K562 (cell line): Measurements from ENCODE around the gene ENDOG. TPM values are rescaled to one million over a fixed set of nuclear protein-coding genes. Genes with fewer than 3 reads are reported as not detected.

Source experiments
- BACH1 ChIP-seq: fragments of 200-800 bp; sonication (Bioruptor generic); IDR thresholded peaks from 2 replicates; pipeline ENCODE4 v1.6.1; 2016; ENCODE audit warnings: missing genetic modification characterization, missing compliant biosample characterization
- BHLHE40 ChIP-seq: IDR thresholded peaks from 2 replicates; pipeline ENCODE4 v1.6.1; 2011; ENCODE audit warnings: low read length, improper control_type of control experiment
- CBX1 ChIP-seq: sonication (generic); IDR thresholded peaks from 2 replicates; pipeline ENCODE4 v1.6.1; 2016; ENCODE audit warnings: antibody characterized with exemption, low read depth, mild to moderate bottlenecking
- CREB1 ChIP-seq, 2 experiments: sonication (generic) in 1 of 2; formaldehyde crosslinking in 1 of 2; IDR thresholded peaks; 2 replicates each; pipeline versions ENCODE4 v1.6.1 to v1.8.0; 2012 to 2022; ENCODE audit warnings: inconsistent platforms in 1 of 2, mild to moderate bottlenecking in 1 of 2, missing genetic modification reagents in 1 of 2, moderate library complexity in 1 of 2
- ELF2 ChIP-seq: fragments of 250-450 bp; sonication (Bioruptor Pico); IDR thresholded peaks from 2 replicates; pipeline ENCODE4 v1.5.0; 2021; ENCODE audit warnings: mild to moderate bottlenecking
- EP400 ChIP-seq: fragments of 450-650 bp; IDR thresholded peaks from 2 replicates; pipeline ENCODE4 v1.6.1; 2017; ENCODE audit warnings: antibody characterized with exemption, mild to moderate bottlenecking, moderate library complexity
- ETV5 ChIP-seq: sonication (generic); formaldehyde crosslinking; IDR thresholded peaks from 2 replicates; pipeline ENCODE4 v1.4.0; 2020; ENCODE audit warnings: low read depth, mild to moderate bottlenecking, missing genetic modification reagents
- FIP1L1 ChIP-seq: fragments of 200-400 bp; formaldehyde crosslinking; IDR thresholded peaks from 2 replicates; pipeline ENCODE4 v1.6.1; 2018; ENCODE audit warnings: mild to moderate bottlenecking, low read depth, low read length; ENCODE audit not compliant: poor library complexity, severe bottlenecking
- GATAD2A ChIP-seq: fragments of 450-650 bp; IDR thresholded peaks from 2 replicates; pipeline ENCODE4 v1.6.1; 2017
- HDAC8 ChIP-seq: fragments of 450-650 bp; IDR thresholded peaks from 2 replicates; pipeline ENCODE4 v1.6.1; 2016; ENCODE audit warnings: mild to moderate bottlenecking, missing genetic modification characterization, moderate library complexity, missing compliant biosample characterization
- HNRNPLL ChIP-seq: fragments of 200-400 bp; formaldehyde crosslinking; IDR thresholded peaks from 2 replicates; pipeline ENCODE4 v1.6.1; 2017; ENCODE audit warnings: low read length, low read depth, mild to moderate bottlenecking; ENCODE audit not compliant: poor library complexity, severe bottlenecking
- JUN ChIP-seq, 2 experiments: sonication (generic) in 1 of 2; formaldehyde crosslinking in 1 of 2; IDR thresholded peaks; 2 replicates each; pipeline versions ENCODE4 v1.6.1 to v1.8.0; 2012 to 2022; ENCODE audit warnings: borderline replicate concordance in 2 of 2, mild to moderate bottlenecking in 2 of 2, improper control_type of control experiment in 1 of 2, low read depth in 1 of 2, low read length in 1 of 2, missing genetic modification reagents in 1 of 2
- MAZ ChIP-seq, 2 experiments: fragments of 450-650 bp in 1 of 2; sonication (generic) in 1 of 2; formaldehyde crosslinking; IDR thresholded peaks in 1 of 2; conservative IDR thresholded peaks in 1 of 2; 2 replicates each; pipeline versions ENCODE4 v1.4.0 to v1.5.0; 2020; ENCODE audit warnings: mild to moderate bottlenecking in 1 of 2, missing genetic modification reagents in 1 of 2
- MCM3 ChIP-seq: fragments of 450-650 bp; IDR thresholded peaks from 2 replicates; pipeline ENCODE4 v1.6.1; 2016
- MEF2D ChIP-seq: conservative IDR thresholded peaks from 2 replicates; pipeline ENCODE4 v1.6.1; 2016; ENCODE audit warnings: low read depth, missing genetic modification characterization, missing compliant biosample characterization
- POLR2AphosphoS5 ChIP-seq: IDR thresholded peaks from 2 replicates; pipeline ENCODE4 v1.6.1; 2011; ENCODE audit warnings: mild to moderate bottlenecking, low read depth, low read length, moderate library complexity; ENCODE audit not compliant: control insufficient read depth, insufficient read depth
- POLR3A ChIP-seq: IDR thresholded peaks from 2 replicates; pipeline ENCODE4 v1.6.1; 2011; ENCODE audit warnings: borderline replicate concordance, mild to moderate bottlenecking, moderate library complexity; ENCODE audit not compliant: insufficient read length, insufficient read depth; ENCODE audit errors: extremely low read depth
- SP1 ChIP-seq: sonication (generic); formaldehyde crosslinking; IDR thresholded peaks from 2 replicates; pipeline ENCODE4 v1.8.1; 2022; ENCODE audit warnings: mild to moderate bottlenecking, missing genetic modification reagents
- TBP ChIP-seq: optimal IDR thresholded peaks from 2 replicates; pipeline ENCODE3; 2011; ENCODE audit warnings: low read depth, low read length, improper control_type of control experiment
- XRCC4 ChIP-seq: IDR thresholded peaks from one replicate; pipeline ENCODE4 v1.6.1; 2011; ENCODE audit not compliant: insufficient read depth, insufficient read length; ENCODE audit errors: extremely low read depth
- ZNF140 ChIP-seq: fragments of 250-450 bp; sonication (Bioruptor Pico); IDR thresholded peaks from 2 replicates; pipeline ENCODE4 v1.8.0; 2021; ENCODE audit warnings: moderate library complexity, mild to moderate bottlenecking, inconsistent platforms
- ZNF3 ChIP-seq: fragments of 250-450 bp; sonication (Bioruptor Pico); IDR thresholded peaks from 2 replicates; pipeline ENCODE4 v1.5.0; 2021; ENCODE audit warnings: mild to moderate bottlenecking, moderate library complexity
- ZNF445 ChIP-seq: fragments of 250-450 bp; sonication (Bioruptor Pico); IDR thresholded peaks from 2 replicates; pipeline ENCODE4 v1.4.0; 2020; ENCODE audit warnings: low read depth, mild to moderate bottlenecking, moderate library complexity
- ZNF695 ChIP-seq: fragments of 450-650 bp; formaldehyde crosslinking; IDR thresholded peaks from 2 replicates; pipeline ENCODE4 v1.4.0; 2020; ENCODE audit warnings: mild to moderate bottlenecking, moderate library complexity
- polyA plus RNA-seq, 8 experiments: library from polyadenylated mRNA; depleted of rRNA in 4 of 8; stranded (reverse) in 5 of 8; unstranded in 3 of 8; fragments of >200 nt; fragmentation: Nextera tagmentation in 2 of 8; fragmentation: Illumina TruSeq in 1 of 8; extraction: Ambion mirVana in 2 of 8; extraction: Trizol in 1 of 8; gene quantifications; 2 replicates each; pipeline versions ENCODE4 v1.2.1 to v1.2.3, GENCODE V29; 2011 to 2014; ENCODE audit warnings: inconsistent platforms in 1 of 8, missing spikeins in 1 of 8
- total RNA-seq, 7 experiments: library from RNA; depleted of rRNA in 6 of 7; stranded (reverse); fragments of >200 nt in 6 of 7; fragmentation: Illumina TruSeq in 2 of 7; extraction: Trizol in 2 of 7; gene quantifications; 2 replicates each; pipeline versions ENCODE4 v1.2.1 to v1.2.3, GENCODE V29; 2011 to 2021; ENCODE audit warnings: low replicate concordance in 1 of 7
- TF ChIP-seq, protein P1 (sequence below): fragments of 250-450 bp; sonication (Bioruptor Pico); IDR thresholded peaks from 2 replicates; pipeline ENCODE4 v1.8.0; 2022; ENCODE audit warnings: moderate library complexity, mild to moderate bottlenecking, inconsistent platforms
- TF ChIP-seq, protein P2 (sequence below), 2 experiments: fragments of 450-650 bp in 1 of 2; sonication (generic) in 1 of 2; formaldehyde crosslinking; conservative IDR thresholded peaks; 2 replicates each; pipeline versions ENCODE4 v1.4.0 to v1.8.1; 2020 to 2022; ENCODE audit warnings: mild to moderate bottlenecking in 1 of 2, missing genetic modification reagents in 1 of 2

Gene ENDOG
- total and polyA plus RNA-seq, 9 of the 15 experiments (the other 6 are each of a cell fraction or from before 2014, with no cell fraction given): 1.2 to 91.0 (median 25.5) TPM

DNA sequence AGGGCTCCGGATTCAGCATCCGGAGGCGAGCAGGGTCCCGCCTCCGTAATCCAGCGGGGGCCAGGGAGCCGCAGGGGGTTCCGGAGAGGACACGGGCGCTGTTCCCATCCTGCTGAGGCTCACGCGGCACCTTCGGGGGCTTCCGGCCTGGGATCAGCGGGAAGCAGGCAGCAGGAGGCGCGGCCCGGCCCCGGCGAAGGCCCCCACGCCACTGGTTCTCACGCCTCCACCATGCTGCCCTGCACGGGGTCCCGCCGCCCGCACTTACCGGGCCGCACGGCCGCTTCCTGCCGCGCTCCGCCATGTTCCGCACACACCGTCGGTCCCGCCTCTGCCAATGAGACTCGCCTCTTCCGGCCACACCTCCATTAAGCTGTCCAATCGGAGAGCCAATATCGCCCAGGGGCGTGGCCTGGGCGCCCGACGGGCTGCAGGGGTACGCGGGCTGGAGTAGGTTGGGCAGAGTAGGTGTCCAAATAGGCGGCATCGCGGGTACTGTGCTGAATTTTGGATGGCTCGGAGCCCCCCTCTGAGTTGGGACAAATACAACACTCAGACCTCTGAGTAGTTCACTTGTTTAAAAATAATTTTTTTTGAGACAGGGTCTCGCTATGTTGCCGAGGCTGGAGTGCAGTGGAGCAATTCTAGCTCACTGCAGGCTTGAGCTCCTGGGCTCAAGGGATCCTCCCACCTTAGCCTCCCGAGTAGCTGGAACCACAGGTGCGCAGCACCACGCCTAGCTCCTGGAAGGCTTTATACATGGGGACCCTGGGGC lies 11.4 kb downstream of the ENDOG start, which contains the start of gene SPOUT1 (continued):
- TF ChIP-seq MCM3 (no peak), CREB1 (IDR thresholded peaks at IDR 0.05) (peak; percentile 51; the same call in 1 of the 2 replicates), CREB1 (CRISPR knock-in tag; IDR thresholded peaks at IDR 0.05) (peak; percentile 52; the same call in 1 of the 2 replicates), MEF2D (no peak), ZNF3 (no peak), BACH1 (tag) (no peak), POLR3A (no peak), EP400 (peak; percentile 90), ZNF695 (CRISPR knock-in tag) (no peak), ETV5 (CRISPR knock-in tag) (peak; percentile 78), ELF2 (peak; percentile 59; the same call in 1 of the 2 replicates), POLR2AphosphoS5 (peak; percentile 66), BHLHE40 (no peak; the same call in 1 of the 2 replicates), ZNF140 (CRISPR knock-in tag) (no peak), GATAD2A (no peak), ZNF445 (no peak), CBX1 (peak; percentile 20; the same call in 1 of the 2 replicates), FIP1L1 (peak; percentile 93), MAZ (CRISPR knock-in tag; conservative IDR thresholded peaks at IDR 0.05 in 1 of 2, IDR thresholded peaks at IDR 0.05 in 1 of 2) (peak in 1 of 2 experiments; percentile 75; a peak in 2 of 4 replicates), TBP (peak; percentile 72), XRCC4 (no peak), HNRNPLL (peak; percentile 79), JUN (IDR thresholded peaks at IDR 0.05; ENCODE audit: borderline replicate concordance, low read depth, low read length) (peak; percentile 33; the same call in 1 of the 2 replicates), JUN (CRISPR knock-in tag; IDR thresholded peaks at IDR 0.05; ENCODE audit: borderline replicate concordance) (no peak), SP1 (CRISPR knock-in tag) (peak; percentile 85), HDAC8 (no peak)
- TF ChIP-seq, protein P1, sequence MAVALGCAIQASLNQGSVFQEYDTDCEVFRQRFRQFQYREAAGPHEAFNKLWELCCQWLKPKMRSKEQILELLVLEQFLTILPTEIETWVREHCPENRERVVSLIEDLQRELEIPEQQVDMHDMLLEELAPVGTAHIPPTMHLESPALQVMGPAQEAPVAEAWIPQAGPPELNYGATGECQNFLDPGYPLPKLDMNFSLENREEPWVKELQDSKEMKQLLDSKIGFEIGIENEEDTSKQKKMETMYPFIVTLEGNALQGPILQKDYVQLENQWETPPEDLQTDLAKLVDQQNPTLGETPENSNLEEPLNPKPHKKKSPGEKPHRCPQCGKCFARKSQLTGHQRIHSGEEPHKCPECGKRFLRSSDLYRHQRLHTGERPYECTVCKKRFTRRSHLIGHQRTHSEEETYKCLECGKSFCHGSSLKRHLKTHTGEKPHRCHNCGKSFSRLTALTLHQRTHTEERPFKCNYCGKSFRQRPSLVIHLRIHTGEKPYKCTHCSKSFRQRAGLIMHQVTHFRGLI: peak; percentile 75; the same call in 1 of the 2 replicates
- TF ChIP-seq, protein P2, sequence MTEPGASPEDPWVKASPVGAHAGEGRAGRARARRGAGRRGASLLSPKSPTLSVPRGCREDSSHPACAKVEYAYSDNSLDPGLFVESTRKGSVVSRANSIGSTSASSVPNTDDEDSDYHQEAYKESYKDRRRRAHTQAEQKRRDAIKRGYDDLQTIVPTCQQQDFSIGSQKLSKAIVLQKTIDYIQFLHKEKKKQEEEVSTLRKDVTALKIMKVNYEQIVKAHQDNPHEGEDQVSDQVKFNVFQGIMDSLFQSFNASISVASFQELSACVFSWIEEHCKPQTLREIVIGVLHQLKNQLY (CRISPR knock-in tag; conservative IDR thresholded peaks at IDR 0.05): no peak
